Keratinocyte (primary cell): ENCODE results near the gene NUP98. TPM values are rescaled to one million over a fixed set of nuclear protein-coding genes. Genes with fewer than 3 reads are reported as not detected.

Experiments
- DNase-seq: peaks from one replicate; pipeline ENCODE4 v3.0.0-alpha.2; 2011; ENCODE audit warnings: low read depth, missing footprints, low spot score
- FAIRE-seq: peaks from 2 replicates; lab custom pipeline; 2011; peaks lifted over from hg19 to GRCh38; lab: Jason Lieb, UNC
- H2AFZ ChIP-seq: 2 replicates; pipeline ENCODE4 v1.6.0; 2012; ENCODE audit warnings: low read length, control low read depth, inconsistent platforms; ENCODE audit not compliant: control insufficient read depth
- H3K27ac ChIP-seq: 2 replicates; pipeline ENCODE4 v1.5.1; 2011; ENCODE audit warnings: low read length; ENCODE audit not compliant: control insufficient read depth, insufficient read depth
- H3K27me3 ChIP-seq: 3 replicates; pipeline ENCODE4 v1.6.0; 2011; ENCODE audit warnings: low read length; ENCODE audit not compliant: control insufficient read depth, insufficient read depth; ENCODE audit errors: extremely low read depth
- H3K36me3 ChIP-seq, 2 experiments: 2 replicates in 1 of 2; 3 replicates in 1 of 2; pipeline ENCODE4 v1.5.1; 2011; ENCODE audit warnings: low read length in 2 of 2, mild to moderate bottlenecking in 1 of 2; ENCODE audit not compliant: control insufficient read depth in 2 of 2, insufficient read depth in 2 of 2; ENCODE audit errors: extremely low read depth in 1 of 2
- H3K4me1 ChIP-seq: 3 replicates; pipeline ENCODE4 v1.5.1; 2011; ENCODE audit warnings: low read length; ENCODE audit not compliant: control insufficient read depth, insufficient read depth; ENCODE audit errors: extremely low read depth
- H3K4me2 ChIP-seq: 3 replicates; pipeline ENCODE4 v1.6.0; 2011; ENCODE audit warnings: low read depth, low read length; ENCODE audit not compliant: control insufficient read depth, insufficient read depth; ENCODE audit errors: extremely low read depth
- H3K4me3 ChIP-seq, 3 experiments: fragments of 200-600 bp in 1 of 3; sonication (generic) in 1 of 3; 2 replicates in 2 of 3; 3 replicates in 1 of 3; pipeline ENCODE4 v1.5.1; 2011 to 2016; ENCODE audit warnings: low read length in 3 of 3, mild to moderate bottlenecking in 3 of 3, control low read depth in 2 of 3, inconsistent platforms in 1 of 3, low read depth in 1 of 3, mixed read lengths in 1 of 3, mixed run types in 1 of 3, moderate library complexity in 1 of 3; ENCODE audit not compliant: control insufficient read depth in 2 of 3, insufficient read depth in 2 of 3; ENCODE audit errors: extremely low read depth in 1 of 3
- H3K79me2 ChIP-seq: 2 replicates; pipeline ENCODE4 v1.6.0; 2012; ENCODE audit warnings: low read length; ENCODE audit not compliant: control insufficient read depth, insufficient read depth
- H3K9ac ChIP-seq: 3 replicates; pipeline ENCODE4 v1.6.0; 2011; ENCODE audit warnings: low read length; ENCODE audit not compliant: control insufficient read depth, insufficient read depth; ENCODE audit errors: extremely low read depth
- H3K9me1 ChIP-seq: 3 replicates; pipeline ENCODE4 v1.6.0; 2011; ENCODE audit warnings: low read length; ENCODE audit not compliant: control insufficient read depth, insufficient read depth; ENCODE audit errors: extremely low read depth
- H3K9me3 ChIP-seq: 2 replicates; pipeline ENCODE4 v1.5.1; 2012; ENCODE audit warnings: low read depth, low read length; ENCODE audit not compliant: control insufficient read depth
- H4K20me1 ChIP-seq: 3 replicates; pipeline ENCODE4 v1.6.0; 2011; ENCODE audit warnings: low read length; ENCODE audit not compliant: control insufficient read depth, insufficient read depth; ENCODE audit errors: extremely low read depth
- EZH2 ChIP-seq: IDR thresholded peaks from one replicate; pipeline ENCODE4 v1.6.1; 2012; ENCODE audit warnings: inconsistent platforms, mild to moderate bottlenecking, low read length, moderate library complexity
- dilution Hi-C: fragments of 300-500 bp; cut with MboI; formaldehyde crosslinking; loops from one replicate; pipeline ENCODE4 v1.7.0; 2020; ENCODE audit warnings: low sequenced_read_pairs; ENCODE audit not compliant: extremely low pct_ligation_motif_present
- polyA plus RNA-seq, 5 experiments: library from polyadenylated mRNA; depleted of rRNA in 3 of 5; stranded (reverse) in 3 of 5; stranded (forward) in 1 of 5; unstranded in 1 of 5; fragments of >200 nt; gene quantifications; 1 replicate in 1 of 5; 2 replicates in 3 of 5; 3 replicates in 1 of 5; pipeline versions ENCODE4 v1.2.1 to v1.2.3, GENCODE V29; 2011 to 2012; ENCODE audit warnings: missing spikeins in 2 of 5, low read depth in 1 of 5, low replicate concordance in 1 of 5
- TF ChIP-seq, protein P1 (sequence below), 3 experiments: IDR thresholded peaks in 1 of 3; conservative IDR thresholded peaks in 1 of 3; optimal IDR thresholded peaks in 1 of 3; 2 replicates in 2 of 3; 3 replicates in 1 of 3; pipeline versions ENCODE3 to v1.5.1; 2011; ENCODE audit warnings: low read length in 3 of 3, mild to moderate bottlenecking in 3 of 3, moderate library complexity in 2 of 3, control low read depth in 1 of 3, inconsistent platforms in 1 of 3; ENCODE audit not compliant: insufficient read depth in 2 of 3; ENCODE audit errors: extremely low read depth in 1 of 3

NUP98 gene
- polyA plus RNA-seq, 1 donor (not counting 4 experiments of a cell fraction or from before 2014, with no cell fraction given), result 66.9 TPM

DNA sequence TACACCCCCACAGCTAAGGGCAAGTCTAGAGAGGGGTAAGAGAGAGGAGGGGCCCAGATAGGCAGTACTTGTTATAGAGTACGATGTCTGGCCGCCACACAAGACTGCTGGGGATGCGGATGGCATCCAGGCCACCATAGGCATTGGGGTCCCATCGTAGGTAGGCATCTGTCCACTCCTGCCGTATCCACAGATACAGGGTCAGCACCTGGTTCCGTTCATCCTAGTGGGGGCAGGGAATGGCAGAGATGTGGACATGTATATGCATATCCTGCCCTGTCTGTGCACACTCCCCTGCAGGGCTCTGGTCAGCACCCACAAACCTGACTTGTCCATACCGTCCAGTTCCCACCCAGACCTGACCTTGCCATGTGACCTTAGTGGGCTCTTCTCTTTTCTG, 128.2 kb downstream of the NUP98 start:
- no peak for TF ChIP-seq EZH2
- TF ChIP-seq, protein P1, sequence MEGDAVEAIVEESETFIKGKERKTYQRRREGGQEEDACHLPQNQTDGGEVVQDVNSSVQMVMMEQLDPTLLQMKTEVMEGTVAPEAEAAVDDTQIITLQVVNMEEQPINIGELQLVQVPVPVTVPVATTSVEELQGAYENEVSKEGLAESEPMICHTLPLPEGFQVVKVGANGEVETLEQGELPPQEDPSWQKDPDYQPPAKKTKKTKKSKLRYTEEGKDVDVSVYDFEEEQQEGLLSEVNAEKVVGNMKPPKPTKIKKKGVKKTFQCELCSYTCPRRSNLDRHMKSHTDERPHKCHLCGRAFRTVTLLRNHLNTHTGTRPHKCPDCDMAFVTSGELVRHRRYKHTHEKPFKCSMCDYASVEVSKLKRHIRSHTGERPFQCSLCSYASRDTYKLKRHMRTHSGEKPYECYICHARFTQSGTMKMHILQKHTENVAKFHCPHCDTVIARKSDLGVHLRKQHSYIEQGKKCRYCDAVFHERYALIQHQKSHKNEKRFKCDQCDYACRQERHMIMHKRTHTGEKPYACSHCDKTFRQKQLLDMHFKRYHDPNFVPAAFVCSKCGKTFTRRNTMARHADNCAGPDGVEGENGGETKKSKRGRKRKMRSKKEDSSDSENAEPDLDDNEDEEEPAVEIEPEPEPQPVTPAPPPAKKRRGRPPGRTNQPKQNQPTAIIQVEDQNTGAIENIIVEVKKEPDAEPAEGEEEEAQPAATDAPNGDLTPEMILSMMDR (optimal IDR thresholded peaks at IDR 0.05 in 1 of 3, IDR thresholded peaks at IDR 0.05 in 1 of 3, conservative IDR thresholded peaks at IDR 0.05 in 1 of 3; ENCODE audit: extremely low read depth in 1 of 3, insufficient read depth in 2 of 3, low read length in 3 of 3), result no peak
- Histone ChIP-seq H3K4me1 (peaks cover 4% of the 10 kb centered on the region), H3K9ac (no peak overlapping the region), H3K9me3 (no peaks in the 10 kb centered on the region), H3K79me2 (no peaks in the 10 kb centered on the region), H3K27me3 (no peaks in the 10 kb centered on the region), H3K4me3 (no peak overlapping the region), H4K20me1 (no peaks in the 10 kb centered on the region), H3K36me3 (peaks cover 16 to 39% of the 10 kb centered on the region in 2 experiments), H3K4me2 (no peak overlapping the region), H3K9me1 (no peaks in the 10 kb centered on the region), H3K27ac (no peak overlapping the region), H2AFZ (no peak overlapping the region)
- dilution Hi-C loops, result no loop called here
- DNase-seq (no peak), FAIRE-seq (no peak)

DNA sequence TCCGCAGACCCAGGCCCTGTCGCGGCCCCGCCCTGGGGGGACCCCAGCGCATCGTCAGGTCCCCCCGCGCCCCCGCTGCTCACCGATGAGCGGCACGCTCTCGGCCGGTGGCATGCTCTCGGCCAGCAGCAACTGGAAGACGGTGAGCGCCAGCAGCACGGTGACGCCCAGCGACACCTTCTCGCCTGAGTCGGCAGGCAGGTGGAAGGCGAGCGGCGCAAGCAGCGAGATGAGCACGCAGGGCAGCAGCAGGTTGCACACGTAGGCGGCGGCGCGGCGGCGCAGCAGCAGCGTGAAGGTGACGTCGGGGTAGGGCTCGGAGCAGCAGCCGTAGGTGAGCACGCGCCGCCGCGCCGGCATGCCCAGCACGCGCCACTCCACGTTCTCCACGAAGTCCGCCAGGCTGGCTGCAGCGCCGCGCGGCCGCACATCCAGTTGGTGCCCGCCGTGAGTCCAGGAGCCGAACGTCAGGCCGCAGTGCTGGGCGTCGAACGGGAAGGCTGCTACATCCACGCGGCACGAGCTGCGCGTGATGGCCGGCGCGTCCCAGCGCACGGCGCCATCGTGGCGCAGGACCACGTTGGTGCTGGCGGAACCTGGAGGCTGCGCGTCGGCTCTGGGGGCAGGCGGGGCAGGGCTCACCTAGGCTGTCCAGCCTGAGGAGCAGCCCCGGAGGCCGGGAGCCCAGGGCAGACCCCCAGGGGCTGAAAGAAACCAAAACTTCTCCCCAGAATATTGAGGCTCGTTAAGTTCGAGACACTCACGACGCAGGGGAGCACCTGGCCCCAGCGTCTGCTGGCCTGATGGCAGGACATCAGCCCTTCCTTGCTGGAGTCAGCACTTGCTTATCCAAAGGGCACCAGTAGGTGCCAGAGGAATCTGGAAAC, 130.0 kb downstream of the NUP98 start:
- no peaks in the 10 kb centered on the region for H3K79me2 ChIP-seq
- H4K20me1 ChIP-seq, result no peaks in the 10 kb centered on the region
- H3K9me3 ChIP-seq, result no peaks in the 10 kb centered on the region
- no peak for DNase-seq
- H3K4me1 ChIP-seq, result no peaks in the 10 kb centered on the region
- H2AFZ ChIP-seq, result no peak overlapping the region
- dilution Hi-C loops, result no loop called here
- no peak overlapping the region for H3K4me3 ChIP-seq
- H3K4me2 ChIP-seq, result no peak overlapping the region
- TF ChIP-seq, protein P1 (optimal IDR thresholded peaks at IDR 0.05 in 1 of 3, IDR thresholded peaks at IDR 0.05 in 1 of 3, conservative IDR thresholded peaks at IDR 0.05 in 1 of 3; ENCODE audit: extremely low read depth in 1 of 3, insufficient read depth in 2 of 3, low read length in 3 of 3), result no peak
- no peak for TF ChIP-seq EZH2
- H3K9ac ChIP-seq, result no peak overlapping the region
- no peaks in the 10 kb centered on the region for H3K27me3 ChIP-seq
- no peaks in the 10 kb centered on the region for H3K9me1 ChIP-seq
- H3K27ac ChIP-seq, result no peak overlapping the region
- no peak for FAIRE-seq
- peaks cover 12 to 34% of the 10 kb centered on the region in 2 experiments for H3K36me3 ChIP-seq
